ENCODE results near the gene ASCL4.

DNA sequence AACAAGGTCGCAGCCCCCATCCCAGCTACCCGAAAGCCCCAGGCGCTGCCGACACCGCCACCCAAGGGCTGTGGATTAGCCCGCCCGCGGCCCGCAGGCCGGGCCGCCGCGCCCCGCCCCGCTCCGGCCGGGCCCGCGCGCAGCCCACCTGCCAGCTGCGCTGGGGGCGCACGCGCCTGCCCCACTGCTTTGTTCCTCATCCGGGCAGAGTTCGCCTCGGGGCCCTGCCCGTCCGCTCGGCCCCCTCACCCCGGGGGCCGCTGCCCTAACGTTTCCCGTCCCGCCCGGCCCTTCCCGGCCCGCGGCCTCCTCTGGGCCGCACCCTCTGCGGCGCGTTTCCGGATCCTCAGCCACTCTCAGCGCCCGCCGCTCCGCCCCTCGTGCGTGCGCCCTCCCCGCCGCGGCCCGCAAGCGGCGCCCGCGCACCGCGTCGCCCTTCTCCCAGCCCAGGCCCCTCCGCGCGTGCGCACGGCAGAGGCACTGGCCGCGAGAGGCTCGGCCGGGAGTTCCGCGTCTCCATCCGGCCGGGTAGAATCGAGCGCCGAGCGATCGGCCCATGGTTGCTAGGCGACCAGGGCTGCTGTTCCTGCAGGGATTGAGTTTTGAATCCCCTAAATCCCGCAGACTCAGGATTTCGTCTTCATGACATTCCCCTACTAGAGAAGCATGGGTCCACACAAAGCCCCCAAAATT lies 13.5 kb upstream of the ASCL4 start, which contains the start of gene PRDM4:
- TF ChIP-seq, protein P1, sequence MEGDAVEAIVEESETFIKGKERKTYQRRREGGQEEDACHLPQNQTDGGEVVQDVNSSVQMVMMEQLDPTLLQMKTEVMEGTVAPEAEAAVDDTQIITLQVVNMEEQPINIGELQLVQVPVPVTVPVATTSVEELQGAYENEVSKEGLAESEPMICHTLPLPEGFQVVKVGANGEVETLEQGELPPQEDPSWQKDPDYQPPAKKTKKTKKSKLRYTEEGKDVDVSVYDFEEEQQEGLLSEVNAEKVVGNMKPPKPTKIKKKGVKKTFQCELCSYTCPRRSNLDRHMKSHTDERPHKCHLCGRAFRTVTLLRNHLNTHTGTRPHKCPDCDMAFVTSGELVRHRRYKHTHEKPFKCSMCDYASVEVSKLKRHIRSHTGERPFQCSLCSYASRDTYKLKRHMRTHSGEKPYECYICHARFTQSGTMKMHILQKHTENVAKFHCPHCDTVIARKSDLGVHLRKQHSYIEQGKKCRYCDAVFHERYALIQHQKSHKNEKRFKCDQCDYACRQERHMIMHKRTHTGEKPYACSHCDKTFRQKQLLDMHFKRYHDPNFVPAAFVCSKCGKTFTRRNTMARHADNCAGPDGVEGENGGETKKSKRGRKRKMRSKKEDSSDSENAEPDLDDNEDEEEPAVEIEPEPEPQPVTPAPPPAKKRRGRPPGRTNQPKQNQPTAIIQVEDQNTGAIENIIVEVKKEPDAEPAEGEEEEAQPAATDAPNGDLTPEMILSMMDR (IDR thresholded peaks at IDR 0.05 in 4 of 5, conservative IDR thresholded peaks at IDR 0.05 in 1 of 5), result peak in 4 of 5 experiments; percentile 33 to 60 (median 44)
- peak; percentile 86 to 89 for TF ChIP-seq POLR2A (IDR thresholded peaks at IDR 0.05)
